Measurements from ENCODE around the gene FBXO11. TPM values are rescaled to one million over a fixed set of nuclear protein-coding genes. Genes with fewer than 3 reads are reported as not detected.

Gene FBXO11
- total RNA-seq, 1 donor from 2014 or later, result 85.3 TPM

Other genes starting within 250 kb of the FBXO11 start
- gene MSH6, start 123.4 kb downstream of the FBXO11 start, total RNA-seq, result 52.6 and 59.5 TPM in 2 replicates

Data from renal cortical epithelial cell (primary cell).